ENCODE results near the gene HS2ST1. TPM values are rescaled to one million over a fixed set of nuclear protein-coding genes. Genes with fewer than 3 reads are reported as not detected.
"Not testable (repeated sequence)": the region's sequence is repeated elsewhere in the genome, so short reads cannot be mapped to it uniquely, and the experiment has no call there.

The HS2ST1 gene
- total RNA-seq, 1 donor from 2014 or later = 19.2 TPM

- DNase-seq (ENCODE audit: low spot score) = not testable (repeated sequence)
These were observed 99.0 kb downstream of the HS2ST1 start for GRCh38 chr1:87013385-87013784.

DNA sequence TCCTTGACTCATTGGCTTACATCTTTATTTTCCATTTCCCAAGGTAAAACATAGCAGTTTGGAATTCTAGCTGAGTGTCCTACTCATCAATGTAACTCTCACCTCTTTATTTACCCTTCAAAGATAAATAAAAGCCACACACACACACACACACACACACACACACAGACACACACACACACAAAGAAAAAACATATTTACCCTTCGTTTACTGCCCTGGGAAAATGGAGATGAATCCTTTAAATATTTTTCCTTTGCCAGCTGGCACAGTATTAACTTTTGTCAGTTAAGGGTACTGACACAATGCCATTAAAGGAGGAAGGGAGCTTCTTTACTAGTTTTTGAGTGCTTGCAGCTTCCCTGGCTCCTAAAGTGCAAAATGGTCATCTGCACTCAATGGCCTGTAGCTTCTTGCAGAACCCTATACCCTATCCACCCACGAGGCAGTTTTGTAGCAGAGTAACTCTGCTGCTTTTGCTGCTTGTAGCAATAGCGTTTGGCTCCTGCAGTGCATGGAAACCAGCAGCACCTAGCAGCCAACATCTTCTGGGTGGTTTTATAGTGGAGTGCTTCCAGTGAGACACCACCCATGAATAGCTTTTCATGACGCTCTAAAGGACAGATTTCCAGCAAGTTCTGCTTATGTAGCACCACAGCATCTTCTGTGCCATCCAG, 103.7 kb downstream of the HS2ST1 start:
- no peak for DNase-seq (ENCODE audit: low spot score)

- DNase-seq (ENCODE audit: low spot score) = no peak
These were observed 108.9 kb downstream of the HS2ST1 start for GRCh38 chr1:87023326-87023725.

DNA sequence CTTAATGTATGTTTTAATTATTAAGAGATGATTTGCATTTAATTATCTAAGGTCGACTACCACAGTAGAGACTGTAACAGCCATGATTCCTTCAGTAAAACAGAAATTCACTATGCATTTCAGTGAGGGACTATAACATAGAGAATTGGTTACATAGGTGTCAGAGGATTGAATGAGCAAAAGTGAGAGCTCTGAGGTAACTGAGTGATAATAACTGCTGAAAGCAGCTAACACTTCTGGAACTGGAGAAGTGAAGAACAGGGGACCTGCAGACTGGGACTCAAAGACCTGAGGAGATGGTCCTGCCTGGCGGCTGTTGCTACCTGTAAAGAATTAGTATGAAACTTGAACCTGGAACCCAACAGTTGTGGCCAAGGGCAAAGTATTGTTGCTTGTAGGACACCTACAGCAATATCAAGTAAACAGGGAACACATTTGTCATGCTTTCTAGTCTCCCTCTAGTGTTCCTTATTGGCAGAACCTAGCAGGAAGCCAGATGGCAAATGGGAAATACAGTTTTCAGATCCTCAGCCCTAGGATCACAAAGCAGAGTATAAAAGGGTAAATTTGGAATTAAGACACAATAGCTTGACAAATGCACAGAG, 110.6 kb downstream of the HS2ST1 start:
- no peak for DNase-seq (ENCODE audit: low spot score)

DNA sequence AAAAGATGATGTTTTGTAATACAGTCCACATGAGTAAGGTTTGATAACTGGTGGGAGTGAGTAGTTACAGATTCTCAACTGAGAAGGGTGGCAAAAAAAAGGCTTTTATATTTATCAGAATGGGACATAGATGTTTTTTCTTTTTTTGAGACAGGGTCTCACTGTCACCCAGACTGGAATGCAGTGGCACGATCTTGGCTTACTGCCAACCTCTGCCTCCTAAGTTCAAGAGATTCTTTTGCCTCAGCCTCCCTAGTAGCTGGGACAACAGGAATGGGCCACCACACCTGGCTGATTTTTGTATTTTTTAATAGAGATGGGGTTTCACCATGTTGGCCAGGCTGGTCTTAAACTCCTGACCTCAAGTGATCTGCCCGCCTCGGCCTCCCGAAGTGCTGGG, 113.1 kb downstream of the HS2ST1 start:
- not testable (repeated sequence) for DNase-seq (ENCODE audit: low spot score)

GRCh38 chr1:87028576-87028975, 114.1 kb downstream of the HS2ST1 start:
- DNase-seq (ENCODE audit: low spot score) = no peak

DNA sequence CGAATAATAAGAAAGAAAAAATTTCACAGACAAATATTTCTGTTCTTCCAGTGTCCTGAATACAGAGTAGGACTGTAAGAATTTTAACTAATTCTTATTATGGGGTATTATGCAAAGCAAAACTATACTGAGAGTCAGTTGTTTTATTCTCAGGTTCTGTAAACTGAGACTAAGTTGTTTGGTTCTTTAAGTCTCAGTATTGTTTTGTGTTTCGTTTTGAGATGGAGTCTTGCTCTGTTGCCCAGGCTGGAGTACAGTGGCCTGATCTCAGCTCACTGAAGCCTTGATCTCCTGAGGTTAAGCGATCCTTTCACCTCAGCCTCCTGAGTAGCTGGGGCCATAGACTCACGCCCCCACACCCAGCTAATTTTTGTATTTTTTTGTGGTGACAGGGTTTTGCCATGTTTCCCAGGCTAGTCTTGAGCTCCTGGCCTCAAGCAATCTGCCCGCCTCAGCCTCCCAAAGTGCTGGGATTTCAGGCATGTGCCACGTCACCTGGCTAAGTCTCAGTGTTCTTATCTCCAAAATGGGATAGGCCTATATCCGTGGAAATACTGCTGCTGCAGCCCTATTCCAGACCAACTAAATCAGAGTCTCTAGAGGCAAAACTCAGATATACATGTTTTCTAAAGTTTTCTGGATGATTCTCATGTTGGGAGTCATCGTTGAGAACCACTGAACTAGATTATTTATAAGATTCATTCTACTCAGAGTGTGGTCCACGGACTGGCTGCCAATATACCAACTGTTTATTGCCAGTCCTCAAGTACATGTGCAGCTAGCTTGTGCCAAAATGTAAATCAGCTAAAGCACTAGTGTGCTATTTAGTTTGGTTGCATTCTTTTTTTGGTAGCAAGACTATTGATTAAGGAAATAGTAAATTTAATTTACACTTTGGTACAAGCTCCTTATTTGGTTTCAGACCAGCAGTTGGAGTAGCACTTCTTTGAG, 116.6 kb downstream of the HS2ST1 start:
- no peak for DNase-seq (ENCODE audit: low spot score)

GRCh38 chr1:87034351-87034750, 119.9 kb downstream of the HS2ST1 start:
- no peak for DNase-seq (ENCODE audit: low spot score)

- no peak for DNase-seq (ENCODE audit: low spot score)
These were observed 124.7 kb downstream of the HS2ST1 start for GRCh38 chr1:87039096-87039495.

DNA sequence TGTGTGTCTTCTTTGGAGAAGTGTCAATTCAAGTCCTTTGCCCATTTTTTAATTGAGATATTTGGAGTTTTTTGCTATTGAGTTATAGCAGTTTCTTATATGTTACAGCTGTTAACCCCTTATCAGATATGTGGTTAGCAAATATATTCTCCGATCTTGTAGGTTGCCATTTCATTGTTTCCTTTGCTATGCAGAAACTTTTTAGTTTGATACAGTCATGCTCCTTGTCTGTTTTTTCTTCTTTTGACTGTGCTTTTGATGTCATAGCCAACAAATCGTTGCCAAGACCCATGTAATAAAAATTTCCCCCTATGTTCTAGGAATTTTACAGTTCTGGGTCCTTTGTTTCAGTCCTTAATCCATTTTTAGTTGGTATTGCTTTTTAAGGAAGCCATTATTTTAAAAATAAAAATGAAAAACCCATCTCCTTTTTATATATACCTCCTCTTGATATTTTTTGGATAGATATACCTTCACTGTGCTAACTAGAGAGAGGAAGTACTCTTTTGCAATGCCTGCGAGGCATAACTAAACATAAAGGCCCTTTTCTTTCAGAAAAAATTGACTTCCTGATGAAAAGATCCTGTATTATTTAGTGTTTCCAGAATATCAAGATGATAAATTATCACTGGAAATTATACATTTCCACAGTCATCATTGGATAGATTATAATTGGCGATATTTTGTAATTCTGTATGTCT, 127.8 kb downstream of the HS2ST1 start:
- DNase-seq (ENCODE audit: low spot score) = no peak

DNA sequence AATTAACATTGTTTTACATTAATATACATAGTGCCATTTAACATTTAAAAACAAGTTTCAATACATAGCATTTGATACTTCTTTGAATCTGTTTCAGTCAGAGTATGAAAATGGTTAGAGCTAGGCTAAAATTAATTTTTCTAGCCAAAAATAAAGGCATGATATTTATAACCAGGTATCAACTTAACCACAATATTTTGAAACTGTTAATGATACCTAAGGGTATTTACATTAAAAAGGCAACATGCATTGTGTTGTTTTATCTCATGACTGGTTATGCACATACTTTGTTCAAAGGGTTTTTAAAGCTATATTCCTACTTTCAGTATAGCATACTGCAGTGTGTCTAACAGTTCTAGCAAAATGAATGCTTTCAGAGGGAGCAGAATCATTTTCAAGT, 130.0 kb downstream of the HS2ST1 start:
- no peak for DNase-seq (ENCODE audit: low spot score)

- DNase-seq (ENCODE audit: low spot score) = no peak
These were observed 130.4 kb downstream of the HS2ST1 start for GRCh38 chr1:87044840-87045239.

DNA sequence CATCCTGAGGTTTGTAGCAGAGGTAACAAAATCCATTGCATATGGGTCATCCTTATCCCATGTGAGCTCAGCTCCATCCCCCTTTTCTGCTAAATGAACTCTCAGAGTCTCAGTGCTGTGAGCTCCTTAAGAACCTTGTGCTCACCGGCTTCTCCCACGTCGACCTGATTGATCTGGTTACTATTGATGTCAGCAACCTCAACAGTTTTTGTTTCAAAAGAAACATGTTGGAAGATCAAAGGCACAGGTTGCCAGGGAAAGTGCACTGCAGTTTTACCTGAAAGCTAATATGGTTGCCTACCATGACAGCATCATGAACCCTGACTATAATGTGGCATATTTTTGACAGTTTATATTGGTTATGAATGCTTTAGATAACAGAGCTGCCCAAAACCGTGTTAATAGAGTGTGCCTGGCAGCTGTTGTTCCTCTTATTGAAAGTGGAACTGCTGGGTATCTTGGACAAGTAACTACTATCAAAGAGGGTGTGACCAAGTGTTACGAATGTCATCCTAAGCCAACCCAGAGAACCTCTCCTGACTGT, 131.4 kb downstream of the HS2ST1 start:
- no peak for DNase-seq (ENCODE audit: low spot score)

- no peak for DNase-seq (ENCODE audit: low spot score)
These were observed 132.5 kb downstream of the HS2ST1 start for GRCh38 chr1:87046951-87047350.

- no peak for DNase-seq (ENCODE audit: low spot score)
These were observed 133.8 kb downstream of the HS2ST1 start for GRCh38 chr1:87048237-87048636.

DNA sequence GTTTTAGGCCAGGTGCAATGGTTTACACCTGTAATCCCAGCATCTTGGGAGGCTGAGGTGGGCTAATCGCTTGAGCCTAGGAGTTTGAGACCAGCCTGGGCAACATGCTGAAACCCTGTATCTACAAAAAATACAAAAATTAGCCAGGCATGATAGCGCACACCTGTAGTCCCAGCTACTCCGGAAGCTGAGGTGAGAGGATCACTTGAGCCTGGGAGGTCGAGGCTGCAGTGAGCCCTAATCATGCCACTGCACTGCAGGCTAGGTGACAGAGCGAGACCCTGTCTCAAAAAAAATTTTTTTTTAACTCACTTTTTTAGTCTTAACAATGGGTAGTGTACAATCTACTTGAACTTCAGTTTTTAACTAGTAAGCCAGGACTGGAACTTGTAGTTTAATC, 137.5 kb downstream of the HS2ST1 start:
- DNase-seq (ENCODE audit: low spot score) = no peak

GRCh38 chr1:87052400-87052799, 138.0 kb downstream of the HS2ST1 start:
- DNase-seq (ENCODE audit: low spot score) = no peak

DNA sequence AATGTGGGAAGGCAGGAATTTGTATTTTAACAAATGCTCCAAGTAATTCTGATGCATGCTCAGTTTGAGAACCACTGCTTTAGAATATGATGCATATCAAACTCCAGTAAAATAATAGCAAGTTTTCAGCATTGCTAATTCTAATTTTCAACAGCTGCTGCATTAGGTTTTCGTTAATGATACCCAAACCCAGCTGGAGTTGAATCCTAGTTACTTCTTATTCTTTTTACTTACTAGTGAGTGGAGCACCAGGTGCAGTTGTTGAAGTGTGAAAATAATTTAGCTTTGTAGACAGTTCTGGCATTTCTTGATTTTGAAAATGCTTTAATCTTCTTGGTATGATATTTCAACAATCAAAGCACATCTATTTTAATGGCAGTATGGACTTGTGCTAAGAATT, 138.5 kb downstream of the HS2ST1 start:
- DNase-seq (ENCODE audit: low spot score) = no peak

DNA sequence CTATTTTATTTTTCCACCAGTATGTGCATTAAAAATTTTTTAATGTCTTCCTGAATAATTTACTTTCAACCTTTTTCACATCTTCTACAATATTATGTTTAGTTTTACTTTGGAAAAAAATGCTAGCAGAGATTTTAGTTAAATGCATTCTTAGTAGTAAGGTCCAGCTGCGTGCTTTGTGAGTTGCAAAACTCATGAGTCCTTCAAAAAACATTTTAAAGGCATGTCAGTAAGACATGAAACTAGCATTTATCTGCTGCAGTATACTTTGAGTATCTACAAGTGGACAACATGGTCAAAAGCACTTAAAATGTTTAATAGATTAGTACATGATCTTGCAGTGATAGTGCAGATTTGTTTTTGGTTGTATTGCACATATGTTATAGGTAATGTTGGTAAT, 139.0 kb downstream of the HS2ST1 start:
- no peak for DNase-seq (ENCODE audit: low spot score)

DNA sequence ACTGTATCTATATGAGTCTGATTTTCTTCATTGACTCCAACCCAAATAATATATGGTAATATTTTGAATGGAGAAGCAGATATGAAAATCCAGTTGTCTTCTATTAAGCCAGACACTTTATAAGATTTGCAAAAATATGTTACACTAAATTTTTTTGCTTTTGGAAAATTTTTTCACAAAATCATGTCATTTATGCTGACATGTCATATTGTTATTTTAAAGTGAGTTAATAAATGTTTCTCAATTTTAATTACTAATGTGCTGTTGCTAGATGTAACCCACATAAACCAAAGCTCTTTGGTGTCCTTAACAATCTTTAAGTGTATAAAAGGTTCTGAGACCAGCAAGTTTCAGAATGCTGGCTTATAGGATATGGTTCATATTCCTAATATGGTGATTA, 142.5 kb downstream of the HS2ST1 start:
- no peak for DNase-seq (ENCODE audit: low spot score)

DNA sequence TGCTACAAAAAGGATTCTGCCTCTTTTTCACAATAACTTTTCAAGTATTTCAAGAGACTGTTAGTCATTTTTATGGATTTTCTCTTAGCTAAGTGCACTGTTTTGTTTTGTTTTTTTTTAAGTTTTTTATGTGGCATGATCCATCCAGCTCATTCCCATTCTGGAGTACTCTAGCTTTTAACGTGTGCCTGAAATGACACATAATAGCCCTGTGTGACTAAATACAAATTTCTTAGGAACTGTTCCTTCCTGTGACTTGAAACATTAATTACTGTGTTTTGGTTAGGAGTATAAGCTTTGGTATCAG, 143.9 kb downstream of the HS2ST1 start:
- no peak for DNase-seq (ENCODE audit: low spot score)
